AG04450 (cell line): Measurements from ENCODE around the gene LHB. TPM values are rescaled to one million over a fixed set of nuclear protein-coding genes. Genes with fewer than 3 reads are reported as not detected.

Experiments
- CTCF ChIA-PET: fragments of 300-600, 350-600 bp; formaldehyde crosslinking; extraction: SDS; loops from one replicate; lab custom pipeline; 2022; ENCODE audit warnings: antibody characterized with exemption, inconsistent platforms; lab: Charles Lee
- POLR2A ChIA-PET: fragments of 350-600 bp; formaldehyde crosslinking; extraction: SDS; loops from one replicate; lab custom pipeline; 2021; ENCODE audit warnings: antibody characterized with exemption, inconsistent platforms; lab: Yijun Ruan, JAX
- DNase-seq: peaks from one replicate; pipeline ENCODE4 v3.0.0-alpha.2; 2011; ENCODE audit warnings: low read depth, low spot score
- H3K27ac ChIP-seq: one replicate; pipeline ENCODE4 v1.5.1; 2012; ENCODE audit warnings: low read depth, low read length, control low read depth
- H3K27me3 ChIP-seq: one replicate; pipeline ENCODE4 v1.6.0; 2012; ENCODE audit warnings: low read length; ENCODE audit not compliant: control insufficient read depth, insufficient read depth
- H3K4me3 ChIP-seq: 2 replicates; pipeline ENCODE4 v1.5.1; 2011; ENCODE audit warnings: mild to moderate bottlenecking, low read depth, low read length, control low read depth
- H3K9me3 ChIP-seq: 2 replicates; pipeline ENCODE4 v1.5.1; 2012; ENCODE audit warnings: low read length; ENCODE audit not compliant: control insufficient read depth, insufficient read depth
- CTCF ChIP-seq: IDR thresholded peaks from 2 replicates; pipeline ENCODE4 v1.5.1; 2011; ENCODE audit warnings: low read depth, low read length, control low read depth, inconsistent platforms
- polyA plus RNA-seq: library from polyadenylated mRNA; depleted of rRNA; stranded (reverse); fragments of >200 nt; gene quantifications from 2 replicates; pipeline ENCODE4 v1.2.3, GENCODE V29; 2011; rRNA removed
- small RNA-seq: library from RNA; depleted of rRNA; stranded (forward); fragments of <200 nt; gene quantifications from one replicate; pipeline ENCODE3, GENCODE V24; 2012; ENCODE audit warnings: low read depth; ENCODE audit not compliant: insufficient read length

LHB gene
- polyA plus RNA-seq, 1 experiment: not detected

DNA sequence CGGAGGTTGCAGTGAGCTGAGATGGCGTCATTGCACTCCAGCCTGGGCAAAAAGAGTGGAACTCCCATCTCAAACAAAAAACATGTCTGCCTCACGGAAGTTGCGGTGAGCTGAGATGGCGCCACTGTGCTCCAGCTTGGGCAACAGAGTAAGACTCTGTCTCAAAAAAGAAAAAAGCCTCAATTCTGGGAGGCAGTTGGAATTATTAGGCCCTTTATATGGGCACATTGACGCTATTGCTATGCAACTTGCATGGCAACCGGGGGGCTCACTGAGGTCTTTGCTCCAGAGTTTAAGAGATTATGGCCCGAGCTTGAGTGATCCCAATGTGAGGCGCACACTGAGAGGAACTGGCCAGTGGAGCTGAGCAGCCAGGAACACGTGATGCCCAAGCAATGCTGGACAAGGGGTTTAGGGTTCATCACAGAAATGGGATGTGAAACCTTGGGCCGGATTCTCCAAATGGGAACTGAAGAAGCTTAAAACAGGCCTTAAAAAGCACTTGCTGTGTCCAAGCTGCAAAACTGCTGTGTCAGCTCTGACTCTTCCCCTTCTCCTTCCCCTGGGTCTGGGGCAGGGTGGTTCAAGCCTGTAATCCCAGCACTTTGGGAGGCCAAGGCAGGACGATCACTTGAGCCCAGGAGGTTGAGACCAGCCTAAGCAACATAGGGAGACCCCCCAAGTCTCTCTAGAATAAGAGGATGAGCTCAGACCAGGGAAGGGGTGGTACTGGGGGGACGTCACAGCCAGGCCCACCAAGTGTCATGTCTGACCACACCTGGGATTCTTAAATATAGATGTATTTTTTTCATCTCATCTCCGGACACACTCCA lies 49.3 kb downstream of the LHB start:
- no peaks in the 10 kb centered on the region for H3K27me3 ChIP-seq
- ChIA-PET POLR2A (interaction anchor here (0.6 to 5.6 kb wide), 9 partner anchors 12 to 188 kb away, joined by 3 to 83 read pairs (median 5); partner anchors contain the start of genes GYS1, NUCB1, PPP1R15A and RUVBL2), CTCF (interaction anchor here (0.6 to 1.8 kb wide), 3 partner anchors 26 to 180 kb away, joined by 3 to 7 read pairs (median 3); partner anchors contain the start of genes GYS1 and RUVBL2)
- no peak for TF ChIP-seq CTCF
- H3K27ac ChIP-seq: peak overlapping the region; percentile 47
- DNase-seq: no peak
- H3K9me3 ChIP-seq: peaks cover 12% of the 10 kb centered on the region; the same call in 1 of the 2 replicates
- peak overlapping the region; percentile 100 for H3K4me3 ChIP-seq

DNA sequence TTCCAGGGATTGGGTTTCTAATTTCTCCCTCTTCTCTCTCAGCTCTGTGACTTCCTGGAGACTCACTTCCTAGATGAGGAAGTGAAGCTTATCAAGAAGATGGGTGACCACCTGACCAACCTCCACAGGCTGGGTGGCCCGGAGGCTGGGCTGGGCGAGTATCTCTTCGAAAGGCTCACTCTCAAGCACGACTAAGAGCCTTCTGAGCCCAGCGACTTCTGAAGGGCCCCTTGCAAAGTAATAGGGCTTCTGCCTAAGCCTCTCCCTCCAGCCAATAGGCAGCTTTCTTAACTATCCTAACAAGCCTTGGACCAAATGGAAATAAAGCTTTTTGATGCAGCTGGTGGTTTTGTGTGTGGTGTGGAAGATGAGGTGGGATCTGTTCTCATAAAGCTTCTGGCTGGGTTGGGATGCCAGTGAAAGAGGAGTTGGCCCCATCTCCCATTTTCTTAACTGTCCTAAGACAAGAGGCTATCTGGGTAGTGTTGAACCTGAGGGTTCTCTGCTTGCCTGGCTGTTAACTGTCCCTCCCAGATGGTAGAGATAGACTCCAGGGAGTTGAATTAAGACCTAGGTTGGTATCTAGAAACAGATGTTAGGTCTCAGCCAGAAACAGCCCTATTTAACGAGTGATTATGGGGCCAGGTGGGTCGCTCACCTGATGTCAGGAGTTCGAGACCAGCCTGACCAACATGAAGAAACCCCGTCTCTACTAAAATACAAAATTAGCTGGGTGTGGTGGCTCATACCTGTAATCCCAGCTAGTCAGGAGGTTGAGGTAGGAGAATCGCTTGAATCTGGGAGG lies 50.1 kb downstream of the LHB start:
- ChIA-PET POLR2A (interaction anchor here (1.1 to 5.6 kb wide), 12 partner anchors 12 to 171 kb away, joined by 3 to 83 read pairs (median 5); partner anchors contain the start of genes BAX, GYS1, NUCB1 and PPP1R15A), CTCF (interaction anchor here (1.0 to 1.8 kb wide), 2 partner anchors 27 to 124 kb away, joined by 4 to 7 read pairs; partner anchors contain the start of genes GYS1 and RUVBL2)
- Histone ChIP-seq H3K9me3 (peaks cover 12% of the 10 kb centered on the region; the same call in 1 of the 2 replicates), H3K4me3 (peak overlapping the region; percentile 100), H3K27ac (peak overlapping the region; percentile 82), H3K27me3 (no peaks in the 10 kb centered on the region)
- DNase-seq: no peak
- no peak for TF ChIP-seq CTCF

Small RNAs within 50 kb of the gene (small RNA-seq; reads per million reads assigned to genes)
- gene MIR6798: not detected

Other genes with a start within 250 kb of the LHB start
- 23.3 and 31.8 TPM in 2 replicates for gene BCAT2, start 206.1 kb downstream of the LHB start, polyA plus RNA-seq
- gene HSD17B14, start 180.6 kb downstream of the LHB start, polyA plus RNA-seq: 2.3 and 3.6 TPM in 2 replicates
- gene PLEKHA4, start 148.5 kb downstream of the LHB start, polyA plus RNA-seq: 7.1 and 11.9 TPM in 2 replicates
- gene PPP1R15A, start 144.7 kb downstream of the LHB start, polyA plus RNA-seq: 36.5 and 37.2 TPM in 2 replicates
- 0.20 and 0.25 TPM in 2 replicates for gene TULP2, start 118.3 kb downstream of the LHB start, polyA plus RNA-seq
- 123 and 130 TPM in 2 replicates for gene NUCB1, start 116.8 kb downstream of the LHB start, polyA plus RNA-seq
- gene DHDH, start 83.4 kb downstream of the LHB start, polyA plus RNA-seq: 0.48 and 0.61 TPM in 2 replicates
- 110 and 147 TPM in 2 replicates for gene BAX, start 62.2 kb downstream of the LHB start, polyA plus RNA-seq
- 3,644 and 5,326 TPM in 2 replicates for gene FTL, start 51.8 kb downstream of the LHB start, polyA plus RNA-seq
- gene GYS1, start 23.8 kb downstream of the LHB start, polyA plus RNA-seq: 19.5 and 24.1 TPM in 2 replicates
- 107 and 131 TPM in 2 replicates for gene RUVBL2, start 23.2 kb downstream of the LHB start, polyA plus RNA-seq
- gene CGB3, start 7.2 kb upstream of the LHB start, polyA plus RNA-seq: not detected in 2 replicates
- not detected in 2 replicates for gene CGB2, start 14.8 kb upstream of the LHB start, polyA plus RNA-seq
- not detected in 2 replicates for gene CGB1, start 19.8 kb upstream of the LHB start, polyA plus RNA-seq
- not detected in 2 replicates for gene CGB5, start 26.8 kb upstream of the LHB start, polyA plus RNA-seq
- gene CGB8, start 32.0 kb upstream of the LHB start, polyA plus RNA-seq: not detected in 2 replicates
- 0.42 and 0.87 TPM in 2 replicates for gene CGB7, start 40.7 kb upstream of the LHB start, polyA plus RNA-seq
- gene NTF4, start 47.7 kb upstream of the LHB start, polyA plus RNA-seq: 0.09 and 0.30 TPM in 2 replicates
- not detected in 2 replicates for gene KCNA7, start 55.6 kb upstream of the LHB start, polyA plus RNA-seq
- 117 and 149 TPM in 2 replicates for gene SNRNP70, start 68.4 kb upstream of the LHB start, polyA plus RNA-seq
- gene LIN7B, start 97.3 kb upstream of the LHB start, polyA plus RNA-seq: 4.2 and 4.9 TPM in 2 replicates
- gene C19orf73, start 102.1 kb upstream of the LHB start, polyA plus RNA-seq: 0.36 and 0.50 TPM in 2 replicates
- gene PPFIA3, start 102.5 kb upstream of the LHB start, polyA plus RNA-seq: 0.52 and 0.63 TPM in 2 replicates
- gene HRC, start 138.3 kb upstream of the LHB start, polyA plus RNA-seq: 0.06 TPM in 1 of 2 replicates, not detected in the other
- gene TRPM4, start 140.7 kb upstream of the LHB start, polyA plus RNA-seq: 4.3 and 6.3 TPM in 2 replicates